PFSK-1 (cell line): ENCODE measurements around the gene CXCL12.

ENCODE experiments used
- POLR2AphosphoS5 ChIP-seq: IDR thresholded peaks from 2 replicates; pipeline ENCODE4 v1.6.1; 2012; ENCODE audit warnings: low read depth, mild to moderate bottlenecking, control low read depth, low read length, moderate library complexity
- SIN3A ChIP-seq: IDR thresholded peaks from 2 replicates; pipeline ENCODE4 v1.6.1; 2012; ENCODE audit warnings: mild to moderate bottlenecking, low read length, moderate library complexity, borderline replicate concordance; ENCODE audit not compliant: insufficient read depth
- TAF1 ChIP-seq: IDR thresholded peaks from 2 replicates; pipeline ENCODE4 v1.6.1; 2012; ENCODE audit warnings: low read length, control low read depth, borderline replicate concordance; ENCODE audit not compliant: insufficient read depth
- TF ChIP-seq, protein P1 (sequence below), 2 experiments: IDR thresholded peaks; 2 replicates each; pipeline versions ENCODE4 v1.6.1 to v1.8.0; 2011 to 2012; ENCODE audit warnings: low read depth in 2 of 2, low read length in 2 of 2, control low read depth in 1 of 2, inconsistent platforms in 1 of 2, mild to moderate bottlenecking in 1 of 2, moderate library complexity in 1 of 2; ENCODE audit not compliant: insufficient read depth in 1 of 2

DNA sequence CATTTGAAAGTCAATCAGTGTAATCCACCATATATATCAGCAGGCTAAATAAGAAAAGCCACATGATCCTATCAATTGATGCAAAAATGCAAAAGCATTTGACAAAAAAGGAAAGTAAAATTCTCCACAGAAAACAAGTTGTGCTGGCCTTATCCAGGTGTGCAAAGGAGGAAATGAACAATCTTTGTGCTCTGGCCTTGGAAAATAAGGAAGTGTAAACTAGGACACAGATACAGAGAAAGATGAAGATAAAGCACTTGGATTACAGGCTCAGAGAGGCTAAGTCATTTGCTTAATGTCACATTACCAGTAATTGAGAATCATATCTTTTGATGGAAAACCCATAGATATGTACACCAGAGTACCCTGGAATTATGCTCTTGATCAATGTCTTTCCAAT is 54.5 kb downstream of the CXCL12 start:
- TF ChIP-seq POLR2AphosphoS5 (no peak), SIN3A (no peak), TAF1 (no peak)
- TF ChIP-seq, protein P1, sequence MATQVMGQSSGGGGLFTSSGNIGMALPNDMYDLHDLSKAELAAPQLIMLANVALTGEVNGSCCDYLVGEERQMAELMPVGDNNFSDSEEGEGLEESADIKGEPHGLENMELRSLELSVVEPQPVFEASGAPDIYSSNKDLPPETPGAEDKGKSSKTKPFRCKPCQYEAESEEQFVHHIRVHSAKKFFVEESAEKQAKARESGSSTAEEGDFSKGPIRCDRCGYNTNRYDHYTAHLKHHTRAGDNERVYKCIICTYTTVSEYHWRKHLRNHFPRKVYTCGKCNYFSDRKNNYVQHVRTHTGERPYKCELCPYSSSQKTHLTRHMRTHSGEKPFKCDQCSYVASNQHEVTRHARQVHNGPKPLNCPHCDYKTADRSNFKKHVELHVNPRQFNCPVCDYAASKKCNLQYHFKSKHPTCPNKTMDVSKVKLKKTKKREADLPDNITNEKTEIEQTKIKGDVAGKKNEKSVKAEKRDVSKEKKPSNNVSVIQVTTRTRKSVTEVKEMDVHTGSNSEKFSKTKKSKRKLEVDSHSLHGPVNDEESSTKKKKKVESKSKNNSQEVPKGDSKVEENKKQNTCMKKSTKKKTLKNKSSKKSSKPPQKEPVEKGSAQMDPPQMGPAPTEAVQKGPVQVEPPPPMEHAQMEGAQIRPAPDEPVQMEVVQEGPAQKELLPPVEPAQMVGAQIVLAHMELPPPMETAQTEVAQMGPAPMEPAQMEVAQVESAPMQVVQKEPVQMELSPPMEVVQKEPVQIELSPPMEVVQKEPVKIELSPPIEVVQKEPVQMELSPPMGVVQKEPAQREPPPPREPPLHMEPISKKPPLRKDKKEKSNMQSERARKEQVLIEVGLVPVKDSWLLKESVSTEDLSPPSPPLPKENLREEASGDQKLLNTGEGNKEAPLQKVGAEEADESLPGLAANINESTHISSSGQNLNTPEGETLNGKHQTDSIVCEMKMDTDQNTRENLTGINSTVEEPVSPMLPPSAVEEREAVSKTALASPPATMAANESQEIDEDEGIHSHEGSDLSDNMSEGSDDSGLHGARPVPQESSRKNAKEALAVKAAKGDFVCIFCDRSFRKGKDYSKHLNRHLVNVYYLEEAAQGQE (IDR thresholded peaks at IDR 0.05; ENCODE audit: insufficient read depth in 1 of 2, low read depth in 2 of 2, low read length in 2 of 2), result no peak
